T-cell (primary cell): ENCODE measurements around the gene CCDC6. TPM values are rescaled to one million over a fixed set of nuclear protein-coding genes. Genes with fewer than 3 reads are reported as not detected.

Experiments used
- ATAC-seq, 4 experiments: fragments of 200-7000 bp in 3 of 4; fragments of 150-1000 bp in 1 of 4; cut with Tn5 transposase; replicated peaks in 1 of 4; 1 replicate in 3 of 4; 2 replicates in 1 of 4; pipeline ENCODE4 v1.10.0; 2021; ENCODE audit warnings: moderate library complexity in 3 of 4, mild to moderate bottlenecking in 2 of 4, moderate number of reproducible peaks in 1 of 4
- CTCF ChIA-PET, 2 donors: fragments of 300-600 bp; sonication (Branson Sonifier 250); formaldehyde crosslinking; loops; one replicate each; lab custom pipeline; 2022; ENCODE audit warnings: antibody characterized with exemption in 2 of 2; lab: Charles Lee
- POLR2A ChIA-PET, 2 donors: fragments of 300-600 bp; sonication (Branson Sonifier 250); formaldehyde crosslinking; loops; one replicate each; lab custom pipeline; 2022; ENCODE audit warnings: antibody characterized with exemption in 2 of 2; lab: Charles Lee
- DNase-seq, 35 experiments: peaks; one replicate each; pipeline versions ENCODE4 v3.0.0 to v3.0.0-alpha.2; 2013 to 2023
- H3K27ac ChIP-seq: one replicate; pipeline ENCODE4 v1.5.1; 2013; ENCODE audit warnings: low read length
- H3K27me3 ChIP-seq, 2 experiments: replicated peaks in 1 of 2; 1 replicate in 1 of 2; 2 replicates in 1 of 2; pipeline versions ENCODE4 v1.6.1 to v1.7.0; 2013; ENCODE audit warnings: low read length in 1 of 2, mixed read lengths in 1 of 2; ENCODE audit not compliant: control insufficient read depth in 2 of 2, insufficient read depth in 2 of 2; ENCODE audit errors: extremely low read depth in 1 of 2
- H3K36me3 ChIP-seq, 2 donors: 1 replicate in 1 of 2; 2 replicates in 1 of 2; pipeline versions ENCODE4 v1.6.1 to v1.7.0; 2013; ENCODE audit warnings: low read length in 1 of 2; ENCODE audit not compliant: control insufficient read depth in 2 of 2, insufficient read depth in 1 of 2; ENCODE audit errors: extremely low read depth in 1 of 2
- H3K4me1 ChIP-seq, 2 experiments: 1 replicate in 1 of 2; 2 replicates in 1 of 2; pipeline versions ENCODE4 v1.6.1 to v1.7.0; 2013; ENCODE audit warnings: low read length in 2 of 2, mixed read lengths in 1 of 2; ENCODE audit not compliant: insufficient read depth in 2 of 2, control insufficient read depth in 1 of 2; ENCODE audit errors: extremely low read depth in 1 of 2
- H3K4me3 ChIP-seq, 2 donors: 1 replicate in 1 of 2; 2 replicates in 1 of 2; pipeline versions ENCODE4 v1.5.1 to v1.7.0; 2013; ENCODE audit warnings: mild to moderate bottlenecking in 2 of 2, low read length in 1 of 2, moderate library complexity in 1 of 2; ENCODE audit not compliant: control insufficient read depth in 1 of 2; ENCODE audit errors: extremely low read depth in 1 of 2
- H3K9me3 ChIP-seq: 2 replicates; pipeline ENCODE4 v1.7.0; 2013
- H3K27ac Mint-ChIP-seq, 2 donors: one replicate each; pipeline ENCODE4 v1.8.0; 2020 to 2021; ENCODE audit warnings: mild to moderate bottlenecking in 2 of 2, mixed read lengths in 2 of 2
- H3K27me3 Mint-ChIP-seq, 2 donors: one replicate each; pipeline ENCODE4 v1.8.0; 2021 to 2022; ENCODE audit warnings: mixed read lengths in 2 of 2
- H3K36me3 Mint-ChIP-seq: one replicate; pipeline ENCODE4 v1.8.0; 2021; ENCODE audit warnings: mixed read lengths
- H3K4me1 Mint-ChIP-seq, 3 donors: one replicate each; pipeline ENCODE4 v1.8.0; 2020 to 2022; ENCODE audit warnings: mixed read lengths in 3 of 3, mild to moderate bottlenecking in 1 of 3
- H3K4me3 Mint-ChIP-seq, 3 donors: one replicate each; pipeline ENCODE4 v1.8.0; 2020 to 2022; ENCODE audit warnings: mild to moderate bottlenecking in 3 of 3, mixed read lengths in 3 of 3, moderate library complexity in 3 of 3
- H3K9me3 Mint-ChIP-seq, 3 donors: one replicate each; pipeline ENCODE4 v1.8.0; 2020 to 2022; ENCODE audit warnings: mixed read lengths in 3 of 3
- WGBS: methylation state at CpG from one replicate; pipeline ENCODE4 v1.1.5; 2013; ENCODE audit warnings: missing lambda C conversion rate; ENCODE audit not compliant: insufficient coverage; 5-methylcytosine and 5-hydroxymethylcytosine counted together
- total RNA-seq, 35 experiments: library from RNA in 6 of 35; stranded (reverse) in 6 of 35; fragments of 120-200 nt in 1 of 35; gene quantifications; one replicate each; pipeline versions ENCODE4 v1.2.1 to v1.2.4 and lab custom pipeline; 2013 to 2026

CCDC6 gene
- total RNA-seq, 5 donors from 2014 or later (not counting 1 experiment from before 2014, with no cell fraction given), result 16.5 to 26.1 (median 20.1) TPM

- Histone ChIP-seq H3K4me1 (no peaks in the 10 kb centered on the region), H3K27ac (no peak overlapping the region), H3K36me3 (peaks cover 0 to 8% of the 10 kb centered on the region in 2 donors), H3K9me3 (no peaks in the 10 kb centered on the region), H3K27me3 (no peaks in the 10 kb centered on the region), H3K4me3 (no peak overlapping the region)
- ChIA-PET CTCF (no interaction called here), POLR2A (no interaction called here)
- DNase-seq, result no peak
- H3K27ac Mint-ChIP-seq, result no peak overlapping the region
- H3K36me3 Mint-ChIP-seq, result peaks cover 34% of the 10 kb centered on the region
- H3K4me1 Mint-ChIP-seq, result peaks cover 46 to 62% (median 56%) of the 10 kb centered on the region in 3 donors
- H3K27me3 Mint-ChIP-seq, result no peaks in the 10 kb centered on the region
- H3K9me3 Mint-ChIP-seq, result peaks cover 0 to 4% (median 0%) of the 10 kb centered on the region in 3 donors
- no peak overlapping the region for H3K4me3 Mint-ChIP-seq
- ATAC-seq, result no peak
Measured at GRCh38 chr10:59823751-59824150, 82.6 kb downstream of the CCDC6 start.

GRCh38 chr10:59823111-59823510 is 83.2 kb downstream of the CCDC6 start:
- 100% methylated on average over 2 of the region's 6 CpGs for WGBS
- POLR2A ChIA-PET, result no interaction called here
- CTCF ChIA-PET, result no interaction called here
- H3K9me3 ChIP-seq, result no peaks in the 10 kb centered on the region
- no peaks in the 10 kb centered on the region for H3K4me1 ChIP-seq
- H3K4me3 ChIP-seq, result no peak overlapping the region
- peaks cover 0 to 8% of the 10 kb centered on the region in 2 donors for H3K36me3 ChIP-seq
- no peak overlapping the region for H3K27ac ChIP-seq
- Mint-ChIP-seq H3K36me3 (peaks cover 35% of the 10 kb centered on the region), H3K4me3 (no peak overlapping the region), H3K27ac (no peak overlapping the region), H3K4me1 (peaks cover 45 to 57% (median 56%) of the 10 kb centered on the region in 3 donors), H3K27me3 (no peaks in the 10 kb centered on the region), H3K9me3 (peaks cover 0 to 4% (median 0%) of the 10 kb centered on the region in 3 donors)
- DNase-seq, result no peak
- no peak for ATAC-seq
- no peaks in the 10 kb centered on the region for H3K27me3 ChIP-seq

- Histone ChIP-seq H3K27me3 (no peaks in the 10 kb centered on the region), H3K27ac (no peak overlapping the region), H3K4me1 (no peaks in the 10 kb centered on the region), H3K36me3 (peaks cover 0 to 5% of the 10 kb centered on the region in 2 donors), H3K4me3 (no peak overlapping the region), H3K9me3 (no peaks in the 10 kb centered on the region)
- Mint-ChIP-seq H3K4me3 (no peak overlapping the region), H3K4me1 (peaks cover 39 to 56% (median 42%) of the 10 kb centered on the region in 3 donors), H3K36me3 (peaks cover 32% of the 10 kb centered on the region), H3K27me3 (no peaks in the 10 kb centered on the region), H3K27ac (no peak overlapping the region), H3K9me3 (no peaks in the 10 kb centered on the region)
- CTCF ChIA-PET, result interaction anchor here in 1 of 2 donors (0.6 to 0.7 kb wide), 2 partner anchors 16 to 183 kb away, joined by 3 read pairs; no protein-coding TSS in a partner anchor
- ATAC-seq, result no peak
- POLR2A ChIA-PET, result interaction anchor here (0.6 to 0.7 kb wide), 2 partner anchors 9 to 97 kb away, joined by 3 to 9 read pairs; no protein-coding TSS in a partner anchor
- WGBS, result 94% methylated on average over 2 of the region's 5 CpGs
- DNase-seq, result no peak
Measured at GRCh38 chr10:59820471-59820870, 85.9 kb downstream of the CCDC6 start.

GRCh38 chr10:59819683-59820082 is 86.7 kb downstream of the CCDC6 start:
- Mint-ChIP-seq H3K9me3 (no peaks in the 10 kb centered on the region), H3K4me3 (no peak overlapping the region), H3K27me3 (no peaks in the 10 kb centered on the region), H3K27ac (peak overlapping the region in 1 of 2 donors; percentile 56), H3K4me1 (peaks cover 37 to 51% (median 42%) of the 10 kb centered on the region in 3 donors), H3K36me3 (peaks cover 30% of the 10 kb centered on the region)
- ChIA-PET CTCF (no interaction called here), POLR2A (interaction anchor here in 1 of 2 donors (0.6 kb wide), 1 partner anchor 15 kb away, joined by 6 read pairs; no protein-coding TSS in a partner anchor)
- ATAC-seq (no peak), DNase-seq (no peak)
- Histone ChIP-seq H3K27me3 (no peaks in the 10 kb centered on the region), H3K4me3 (no peak overlapping the region), H3K9me3 (no peaks in the 10 kb centered on the region), H3K36me3 (peaks cover 0 to 6% of the 10 kb centered on the region in 2 donors), H3K27ac (no peak overlapping the region), H3K4me1 (no peaks in the 10 kb centered on the region)
- 43% methylated on average over 1 of the region's 2 CpGs for WGBS

- Mint-ChIP-seq H3K36me3 (peaks cover 28% of the 10 kb centered on the region), H3K9me3 (no peaks in the 10 kb centered on the region), H3K27me3 (no peaks in the 10 kb centered on the region), H3K4me3 (no peak overlapping the region), H3K4me1 (peaks cover 35 to 48% (median 42%) of the 10 kb centered on the region in 3 donors), H3K27ac (no peak overlapping the region)
- ChIA-PET POLR2A (interaction anchor here in 1 of 2 donors (0.6 kb wide), 1 partner anchor 15 kb away, joined by 6 read pairs; no protein-coding TSS in a partner anchor), CTCF (no interaction called here)
- Histone ChIP-seq H3K9me3 (no peaks in the 10 kb centered on the region), H3K36me3 (peaks cover 0 to 10% of the 10 kb centered on the region in 2 donors), H3K4me3 (no peak overlapping the region), H3K27ac (no peak overlapping the region), H3K27me3 (no peaks in the 10 kb centered on the region), H3K4me1 (no peaks in the 10 kb centered on the region)
- no peak for ATAC-seq
- no CpG with 5 or more reads among the region's 1 CpG for WGBS
- no peak for DNase-seq
Measured at GRCh38 chr10:59819265-59819664, 87.1 kb downstream of the CCDC6 start.

- CTCF ChIA-PET, result no interaction called here
- no peak overlapping the region for H3K27ac Mint-ChIP-seq
- WGBS, result 82% methylated on average over 6 of the region's 6 CpGs
Measured at GRCh38 chr10:59817773-59818172, 88.6 kb downstream of the CCDC6 start.

More at GRCh38 chr10:59817773-59818172, 88.6 kb downstream of the CCDC6 start:
- H3K36me3 ChIP-seq, result peaks cover 0 to 17% of the 10 kb centered on the region in 2 donors
- no peaks in the 10 kb centered on the region for H3K27me3 ChIP-seq
- ATAC-seq, result no peak
- Mint-ChIP-seq H3K4me1 (peaks cover 33 to 42% (median 40%) of the 10 kb centered on the region in 3 donors), H3K36me3 (peaks cover 39% of the 10 kb centered on the region), H3K27me3 (no peaks in the 10 kb centered on the region), H3K4me3 (no peak overlapping the region), H3K9me3 (no peaks in the 10 kb centered on the region)
- no peak for DNase-seq
- no peaks in the 10 kb centered on the region for H3K9me3 ChIP-seq
- POLR2A ChIA-PET, result no interaction called here
- no peak overlapping the region for H3K27ac ChIP-seq
- H3K4me1 ChIP-seq, result no peaks in the 10 kb centered on the region
- no peak overlapping the region for H3K4me3 ChIP-seq
